Endodermal cell (in vitro differentiated cells): Measurements from ENCODE around the gene PRTG. TPM values are rescaled to one million over a fixed set of nuclear protein-coding genes. Genes with fewer than 3 reads are reported as not detected.

Experiments
- DNase-seq: peaks from one replicate; pipeline ENCODE4 v3.0.0-alpha.2; 2017
- H3K27ac ChIP-seq: 2 replicates; pipeline ENCODE4 v1.5.1; 2013; ENCODE audit warnings: mild to moderate bottlenecking, low read depth, low read length, moderate library complexity
- H3K27me3 ChIP-seq: 2 replicates; pipeline ENCODE4 v1.6.1; 2013; ENCODE audit warnings: mild to moderate bottlenecking, low read length, moderate library complexity; ENCODE audit not compliant: insufficient read depth, control insufficient read depth, poor library complexity, severe bottlenecking
- H3K36me3 ChIP-seq: 2 replicates; pipeline ENCODE4 v1.7.0; 2013; ENCODE audit warnings: mild to moderate bottlenecking, low read length, moderate library complexity; ENCODE audit not compliant: control insufficient read depth, insufficient read depth
- H3K4me1 ChIP-seq: one replicate; pipeline ENCODE4 v1.7.0; 2013; ENCODE audit warnings: low read length; ENCODE audit not compliant: control insufficient read depth, insufficient read depth
- H3K4me3 ChIP-seq: 2 replicates; pipeline ENCODE4 v1.5.1; 2013; ENCODE audit warnings: mild to moderate bottlenecking, low read length, moderate library complexity
- H3K9ac ChIP-seq: 2 replicates; pipeline ENCODE4 v1.6.1; 2013; ENCODE audit warnings: mild to moderate bottlenecking, low read length, moderate library complexity; ENCODE audit not compliant: poor library complexity, severe bottlenecking; ENCODE audit errors: extremely low read depth
- H3K9me3 ChIP-seq: 2 replicates; pipeline ENCODE4 v1.6.1; 2013; ENCODE audit warnings: mild to moderate bottlenecking, low read length, moderate library complexity; ENCODE audit not compliant: control insufficient read depth
- H3K27ac Mint-ChIP-seq: 2 replicates; pipeline ENCODE4 v1.8.0; 2020; ENCODE audit warnings: mixed read lengths
- H3K27me3 Mint-ChIP-seq: 2 replicates; pipeline ENCODE4 v1.8.0; 2021; ENCODE audit warnings: mild to moderate bottlenecking, mixed read lengths; ENCODE audit not compliant: insufficient read depth
- H3K36me3 Mint-ChIP-seq: 2 replicates; pipeline ENCODE4 v1.8.0; 2020; ENCODE audit warnings: low read depth, mixed read lengths
- H3K4me1 Mint-ChIP-seq: 2 replicates; pipeline ENCODE4 v1.8.0; 2020; ENCODE audit warnings: mixed read lengths
- H3K4me3 Mint-ChIP-seq: 2 replicates; pipeline ENCODE4 v1.8.0; 2020; ENCODE audit warnings: mild to moderate bottlenecking, moderate library complexity, mixed read lengths
- H3K9me3 Mint-ChIP-seq: 2 replicates; pipeline ENCODE4 v1.8.0; 2020; ENCODE audit warnings: mild to moderate bottlenecking, mixed read lengths
- WGBS, 2 experiments: methylation state at CpG; one replicate each; pipeline versions ENCODE4 v1.1.5 to v1.1.7; 2013; ENCODE audit warnings: missing lambda C conversion rate in 2 of 2, mixed read lengths in 1 of 2; ENCODE audit not compliant: insufficient coverage in 1 of 2, insufficient read length in 1 of 2; 5-methylcytosine and 5-hydroxymethylcytosine counted together
- total RNA-seq, 2 donors: library from RNA; stranded (reverse); fragmentation: NEBNext Ultra II Directional in 1 of 2; extraction: Animal tissue kit (Norgen Biotek cat#: 25700) in 1 of 2; gene quantifications; 2 replicates in 1 of 2; 3 replicates in 1 of 2; pipeline ENCODE4 v1.2.1, GENCODE V29; 2021
- TF ChIP-seq, protein P1 (sequence below): fragments of 200-600 bp; sonication (generic); conservative IDR thresholded peaks from 2 replicates; pipeline ENCODE4 v1.5.0; 2021; ENCODE audit warnings: antibody characterized with exemption, mild to moderate bottlenecking

Gene PRTG
- total RNA-seq, 2 donors from 2014 or later, result 32.6 to 51.5 TPM

DNA sequence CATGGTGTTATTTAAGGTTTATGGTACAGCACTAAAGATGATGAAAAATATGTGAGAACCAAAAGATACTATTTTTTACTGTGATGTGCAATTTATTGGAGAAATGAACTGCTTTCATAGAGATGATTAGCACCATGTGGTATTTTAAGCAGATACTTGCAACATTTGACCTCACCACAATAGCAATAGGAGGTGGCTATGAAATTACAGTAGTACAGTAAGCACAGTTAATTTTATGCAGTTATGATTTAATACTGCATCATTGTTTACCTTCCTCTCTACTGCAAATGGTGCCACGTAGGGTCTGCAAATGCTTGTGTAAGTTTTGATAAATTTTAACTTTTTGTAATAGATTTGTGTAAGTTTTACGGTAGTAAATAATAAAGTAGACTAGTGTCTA is 168.9 kb downstream of the PRTG start:
- H3K27me3 ChIP-seq, result peaks cover 35% of the 10 kb centered on the region
- Mint-ChIP-seq H3K4me3 (no peak overlapping the region), H3K27ac (no peak overlapping the region), H3K4me1 (peaks cover 10% of the 10 kb centered on the region), H3K36me3 (no peaks in the 10 kb centered on the region), H3K9me3 (peaks cover 13% of the 10 kb centered on the region), H3K27me3 (peaks cover 42% of the 10 kb centered on the region)
- H3K36me3 ChIP-seq, result no peaks in the 10 kb centered on the region
- peaks cover 15% of the 10 kb centered on the region for H3K9me3 ChIP-seq
- 90 to 100% methylated on average over 2 of the region's 2 CpGs for WGBS, 2 experiments
- DNase-seq, result no peak
- no peak overlapping the region for H3K4me3 ChIP-seq
- H3K27ac ChIP-seq, result no peak overlapping the region
- TF ChIP-seq, protein P1, sequence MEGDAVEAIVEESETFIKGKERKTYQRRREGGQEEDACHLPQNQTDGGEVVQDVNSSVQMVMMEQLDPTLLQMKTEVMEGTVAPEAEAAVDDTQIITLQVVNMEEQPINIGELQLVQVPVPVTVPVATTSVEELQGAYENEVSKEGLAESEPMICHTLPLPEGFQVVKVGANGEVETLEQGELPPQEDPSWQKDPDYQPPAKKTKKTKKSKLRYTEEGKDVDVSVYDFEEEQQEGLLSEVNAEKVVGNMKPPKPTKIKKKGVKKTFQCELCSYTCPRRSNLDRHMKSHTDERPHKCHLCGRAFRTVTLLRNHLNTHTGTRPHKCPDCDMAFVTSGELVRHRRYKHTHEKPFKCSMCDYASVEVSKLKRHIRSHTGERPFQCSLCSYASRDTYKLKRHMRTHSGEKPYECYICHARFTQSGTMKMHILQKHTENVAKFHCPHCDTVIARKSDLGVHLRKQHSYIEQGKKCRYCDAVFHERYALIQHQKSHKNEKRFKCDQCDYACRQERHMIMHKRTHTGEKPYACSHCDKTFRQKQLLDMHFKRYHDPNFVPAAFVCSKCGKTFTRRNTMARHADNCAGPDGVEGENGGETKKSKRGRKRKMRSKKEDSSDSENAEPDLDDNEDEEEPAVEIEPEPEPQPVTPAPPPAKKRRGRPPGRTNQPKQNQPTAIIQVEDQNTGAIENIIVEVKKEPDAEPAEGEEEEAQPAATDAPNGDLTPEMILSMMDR, result no peak
- H3K9ac ChIP-seq, result no peak overlapping the region
- no peaks in the 10 kb centered on the region for H3K4me1 ChIP-seq

DNA sequence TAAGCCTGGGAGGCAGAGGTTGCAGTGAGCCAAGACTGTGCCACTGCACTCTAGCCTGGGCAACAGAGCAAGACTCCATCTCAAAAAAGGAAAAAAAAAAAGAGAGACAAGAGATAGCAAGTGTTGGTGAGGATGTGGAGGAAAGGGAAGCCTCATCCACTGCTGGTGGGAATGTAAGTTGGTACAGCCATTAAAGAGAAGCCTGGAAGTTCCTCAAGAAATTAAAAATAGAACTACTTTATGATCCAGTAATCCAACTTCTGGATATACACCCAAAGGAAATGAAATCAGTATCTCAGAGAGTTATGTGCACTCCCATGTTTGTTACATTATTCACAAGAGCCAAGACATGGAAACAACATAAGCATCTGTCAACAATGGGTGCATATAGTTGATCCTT is 169.7 kb downstream of the PRTG start:
- TF ChIP-seq, protein P1, result no peak
- no peak overlapping the region for H3K4me3 Mint-ChIP-seq

DNA sequence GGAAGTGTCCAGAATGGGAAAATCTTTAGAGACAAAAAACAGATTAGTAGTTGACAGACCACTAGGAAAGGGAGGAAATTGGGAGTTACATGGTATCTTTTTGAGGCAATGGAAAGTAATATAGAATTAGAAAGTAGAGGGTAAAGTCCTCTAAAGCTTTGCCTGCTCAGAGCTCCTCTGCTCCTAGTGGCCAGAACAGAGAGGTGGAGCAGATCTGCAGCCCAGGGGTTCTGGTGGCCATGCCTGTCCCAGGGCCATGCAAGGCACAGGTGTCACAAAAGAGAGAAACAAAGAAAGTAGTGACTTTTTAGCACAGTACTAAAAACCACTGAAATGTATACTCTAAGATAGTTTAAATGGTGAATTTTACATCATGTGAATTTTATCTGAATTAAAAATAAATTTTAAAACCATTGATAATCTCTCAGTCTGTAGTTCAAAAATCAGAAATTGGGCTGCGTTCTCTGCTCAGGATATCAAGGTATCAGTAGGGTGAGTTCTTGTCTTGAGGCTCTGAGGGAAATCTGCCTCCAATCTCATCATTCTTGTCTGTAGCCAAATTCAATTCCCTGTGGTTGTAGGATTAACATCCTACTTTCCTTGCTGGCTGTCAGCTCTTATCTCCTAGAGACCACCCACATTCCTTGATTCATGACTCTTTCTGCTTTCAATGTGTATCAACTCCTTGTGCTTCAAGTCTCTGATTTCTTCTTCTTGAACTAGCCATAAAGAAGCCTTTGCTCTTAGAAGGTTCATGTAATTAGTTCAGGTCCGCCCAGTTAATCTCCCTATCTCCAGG is 178.4 kb downstream of the PRTG start:
- 86 to 100% methylated on average over 1 to 2 of the region's 2 CpGs for WGBS, 2 experiments
- Mint-ChIP-seq H3K4me1 (peaks cover 6% of the 10 kb centered on the region), H3K27me3 (peaks cover 30% of the 10 kb centered on the region), H3K9me3 (peaks cover 28% of the 10 kb centered on the region), H3K27ac (no peak overlapping the region), H3K36me3 (no peaks in the 10 kb centered on the region), H3K4me3 (no peak overlapping the region)
- peak; percentile 53 for DNase-seq
- no peaks in the 10 kb centered on the region for H3K27me3 ChIP-seq
- peaks cover 13% of the 10 kb centered on the region for H3K9me3 ChIP-seq
- no peaks in the 10 kb centered on the region for H3K36me3 ChIP-seq
- TF ChIP-seq, protein P1, result peak; percentile 68
- no peaks in the 10 kb centered on the region for H3K4me1 ChIP-seq
- H3K27ac ChIP-seq, result no peak overlapping the region
- no peak overlapping the region for H3K4me3 ChIP-seq
- no peak overlapping the region for H3K9ac ChIP-seq

More for the DNA sequence above, 169.7 kb downstream of the PRTG start:
- Histone ChIP-seq H3K27me3 (peaks cover 26% of the 10 kb centered on the region), H3K27ac (no peak overlapping the region), H3K9me3 (peaks cover 15% of the 10 kb centered on the region), H3K9ac (no peak overlapping the region), H3K4me3 (no peak overlapping the region), H3K4me1 (no peaks in the 10 kb centered on the region), H3K36me3 (no peaks in the 10 kb centered on the region)
- no peaks in the 10 kb centered on the region for H3K36me3 Mint-ChIP-seq
- peaks cover 13% of the 10 kb centered on the region for H3K9me3 Mint-ChIP-seq
- peaks cover 35% of the 10 kb centered on the region for H3K27me3 Mint-ChIP-seq
- DNase-seq, result no peak
- H3K4me1 Mint-ChIP-seq, result peaks cover 10% of the 10 kb centered on the region
- no peak overlapping the region for H3K27ac Mint-ChIP-seq
